ENCODE results near the gene CLCN6. TPM values are rescaled to one million over a fixed set of nuclear protein-coding genes. Genes with fewer than 3 reads are reported as not detected.

The CLCN6 gene
- polyA plus RNA-seq, 1 experiment, result 6.1 TPM

GRCh38 chr1:11868331-11868980 is 62.5 kb downstream of the CLCN6 start:
- H3K27me3 ChIP-seq (ENCODE audit: control insufficient read depth, insufficient read depth, low read length), result peaks cover 4% of the 10 kb centered on the region
- no peaks in the 10 kb centered on the region for H3K36me3 ChIP-seq (ENCODE audit: control insufficient read depth, insufficient read depth, low read length)
- no peak for TF ChIP-seq CTCF (IDR thresholded peaks at IDR 0.05; ENCODE audit: insufficient read depth, low read depth, low read length)
- ChIA-PET CTCF (interaction anchor here (1.1 kb wide), 1 partner anchor 14 kb away, joined by 4 read pairs; no protein-coding TSS in a partner anchor), POLR2A (no interaction called here)
- no peak overlapping the region for H3K4me3 ChIP-seq (ENCODE audit: low read depth, low read length)
- DNase-seq (ENCODE audit: low read depth), result no peak

- Histone ChIP-seq H3K27me3 (ENCODE audit: control insufficient read depth, insufficient read depth, low read length) (peaks cover 6% of the 10 kb centered on the region), H3K4me3 (ENCODE audit: low read depth, low read length) (no peak overlapping the region), H3K36me3 (ENCODE audit: control insufficient read depth, insufficient read depth, low read length) (no peaks in the 10 kb centered on the region)
- ChIA-PET CTCF (interaction anchor here (0.5 to 3.0 kb wide), 2 partner anchors 24 to 104 kb away, joined by 3 to 8 read pairs; no protein-coding TSS in a partner anchor), POLR2A (no interaction called here)
- DNase-seq (ENCODE audit: low read depth), result no peak
- TF ChIP-seq CTCF (IDR thresholded peaks at IDR 0.05; ENCODE audit: insufficient read depth, low read depth, low read length), result no peak
Measured at GRCh38 chr1:11869104-11869503, 63.1 kb downstream of the CLCN6 start.

- CTCF ChIA-PET, result interaction anchor here (1.1 to 3.0 kb wide), 4 partner anchors 24 to 33 kb away, joined by 3 to 8 read pairs (median 4); no protein-coding TSS in a partner anchor
- peaks cover 7% of the 10 kb centered on the region for H3K27me3 ChIP-seq (ENCODE audit: control insufficient read depth, insufficient read depth, low read length)
- no peaks in the 10 kb centered on the region for H3K36me3 ChIP-seq (ENCODE audit: control insufficient read depth, insufficient read depth, low read length)
- no peak for DNase-seq (ENCODE audit: low read depth)
- no peak for TF ChIP-seq CTCF (IDR thresholded peaks at IDR 0.05; ENCODE audit: insufficient read depth, low read depth, low read length)
- no peak overlapping the region for H3K4me3 ChIP-seq (ENCODE audit: low read depth, low read length)
- POLR2A ChIA-PET, result no interaction called here
Measured at GRCh38 chr1:11869650-11870207, 63.7 kb downstream of the CLCN6 start.

- Histone ChIP-seq H3K27me3 (ENCODE audit: control insufficient read depth, insufficient read depth, low read length) (peaks cover 9% of the 10 kb centered on the region), H3K4me3 (ENCODE audit: low read depth, low read length) (no peak overlapping the region), H3K36me3 (ENCODE audit: control insufficient read depth, insufficient read depth, low read length) (no peaks in the 10 kb centered on the region)
- no peak for TF ChIP-seq CTCF (IDR thresholded peaks at IDR 0.05; ENCODE audit: insufficient read depth, low read depth, low read length)
- no peak for DNase-seq (ENCODE audit: low read depth)
- ChIA-PET CTCF (interaction anchor here (0.9 to 1.0 kb wide), 2 partner anchors 11 to 22 kb away, joined by 3 read pairs; no protein-coding TSS in a partner anchor), POLR2A (no interaction called here)
Measured at GRCh38 chr1:11872545-11872944, 66.6 kb downstream of the CLCN6 start.

- no peak for DNase-seq (ENCODE audit: low read depth)
- Histone ChIP-seq H3K36me3 (ENCODE audit: control insufficient read depth, insufficient read depth, low read length) (no peaks in the 10 kb centered on the region), H3K27me3 (ENCODE audit: control insufficient read depth, insufficient read depth, low read length) (peaks cover 9% of the 10 kb centered on the region), H3K4me3 (ENCODE audit: low read depth, low read length) (no peak overlapping the region)
- CTCF ChIA-PET, result interaction anchor here (0.6 kb wide), 1 partner anchor 10 kb away, joined by 4 read pairs; no protein-coding TSS in a partner anchor
- POLR2A ChIA-PET, result no interaction called here
- TF ChIP-seq CTCF (IDR thresholded peaks at IDR 0.05; ENCODE audit: insufficient read depth, low read depth, low read length), result no peak
Measured at GRCh38 chr1:11873395-11874257, 67.6 kb downstream of the CLCN6 start.
